Caco-2 (cell line): ENCODE results near the gene EXOSC5. TPM values are rescaled to one million over a fixed set of nuclear protein-coding genes. Genes with fewer than 3 reads are reported as not detected.

Experiments
- BruUV-seq: library from RNA; stranded (reverse); fragments of 400-500 nt; replicated peaks from 2 replicates; lab custom pipeline; 2021; lab: Mats Ljungman, UMichigan
- CTCF ChIA-PET: fragments of 300-600 bp; sonication (Branson Sonifier 250); formaldehyde crosslinking; loops from one replicate; lab custom pipeline; 2022; ENCODE audit warnings: antibody characterized with exemption; lab: Charles Lee
- POLR2A ChIA-PET: fragments of 300-600 bp; sonication (Branson Sonifier 250); formaldehyde crosslinking; loops from one replicate; lab custom pipeline; 2022; ENCODE audit warnings: antibody characterized with exemption; lab: Charles Lee
- DNase-seq, 2 experiments: peaks; one replicate each; pipeline versions ENCODE4 v3.0.0 to v3.0.0-alpha.2; 2020 to 2022
- H3K27me3 ChIP-seq: replicated peaks from 2 replicates; pipeline ENCODE4 v1.6.0; 2011; ENCODE audit warnings: low read length; ENCODE audit not compliant: control insufficient read depth, insufficient read depth
- H3K36me3 ChIP-seq: 2 replicates; pipeline ENCODE4 v1.5.1; 2011; ENCODE audit warnings: low read length; ENCODE audit not compliant: control insufficient read depth, insufficient read depth
- H3K4me1 ChIP-seq: fragments of 250-450 bp; sonication (Bioruptor Pico); 2 replicates; pipeline ENCODE4 v1.5.1; 2020; ENCODE audit warnings: mild to moderate bottlenecking
- H3K4me3 ChIP-seq: 2 replicates; pipeline ENCODE4 v1.5.1; 2011; ENCODE audit warnings: low read depth, mild to moderate bottlenecking, control low read depth, low read length
- H3K9me3 ChIP-seq: fragments of 250-450 bp; sonication (Bioruptor Pico); 2 replicates; pipeline ENCODE4 v1.5.1; 2020; ENCODE audit warnings: mild to moderate bottlenecking, moderate library complexity
- H3K27ac Mint-ChIP-seq: one replicate; pipeline ENCODE4 v1.8.0; 2022; ENCODE audit warnings: mixed read lengths; ENCODE audit not compliant: unreplicated experiment
- H3K27me3 Mint-ChIP-seq: one replicate; pipeline ENCODE4 v1.8.0; 2022; ENCODE audit warnings: mixed read lengths; ENCODE audit not compliant: insufficient read depth, unreplicated experiment
- H3K36me3 Mint-ChIP-seq: one replicate; pipeline ENCODE4 v1.8.0; 2022; ENCODE audit warnings: mild to moderate bottlenecking, mixed read lengths; ENCODE audit not compliant: insufficient read depth, unreplicated experiment
- H3K4me1 Mint-ChIP-seq: one replicate; pipeline ENCODE4 v1.8.0; 2022; ENCODE audit warnings: low read depth, mixed read lengths; ENCODE audit not compliant: unreplicated experiment
- H3K4me3 Mint-ChIP-seq: one replicate; pipeline ENCODE4 v1.8.0; 2022; ENCODE audit warnings: mild to moderate bottlenecking, moderate library complexity, mixed read lengths; ENCODE audit not compliant: unreplicated experiment
- H3K9me3 Mint-ChIP-seq: one replicate; pipeline ENCODE4 v1.8.0; 2022; ENCODE audit warnings: mixed read lengths; ENCODE audit not compliant: unreplicated experiment
- CTCF ChIP-seq, 2 experiments: fragments of 200-600 bp in 1 of 2; IDR thresholded peaks; 1 replicate in 1 of 2; 2 replicates in 1 of 2; pipeline versions ENCODE4 v1.5.1 to v1.8.0; 2011 to 2022; ENCODE audit warnings: antibody characterized with exemption in 1 of 2, control low read depth in 1 of 2, inconsistent platforms in 1 of 2, low read depth in 1 of 2, low read length in 1 of 2, mild to moderate bottlenecking in 1 of 2, moderate library complexity in 1 of 2; ENCODE audit not compliant: insufficient read depth in 1 of 2, severe bottlenecking in 1 of 2, unreplicated experiment in 1 of 2
- intact Hi-C: fragments of 100-400 bp; cut with micrococcal nuclease; formaldehyde crosslinking; loops from one replicate; pipeline ENCODE4 v1.10.0; 2022; ENCODE audit not compliant: unreplicated experiment
- total RNA-seq: library from RNA; stranded (reverse); gene quantifications from 2 replicates; pipeline ENCODE4 v1.2.3, GENCODE V29; 2022

The EXOSC5 gene
- total RNA-seq, 1 experiment from 2014 or later = 36.6 TPM

- no peaks in the 10 kb centered on the region for H3K9me3 Mint-ChIP-seq
- no TSS peak for BruUV-seq
- no peaks in the 10 kb centered on the region for H3K9me3 ChIP-seq
- TF ChIP-seq CTCF (IDR thresholded peaks at IDR 0.05; ENCODE audit: insufficient read depth in 1 of 2, low read depth in 1 of 2, low read length in 1 of 2, severe bottlenecking in 1 of 2, unreplicated experiment in 1 of 2) = no peak
- H3K4me3 ChIP-seq = no peak overlapping the region
- no peak overlapping the region for H3K4me3 Mint-ChIP-seq
- ChIA-PET POLR2A (no interaction called here), CTCF (no interaction called here)
- no peaks in the 10 kb centered on the region for H3K4me1 Mint-ChIP-seq
- intact Hi-C loops = loop anchor here (10.0 kb wide), 1 partner anchor 221 kb away; no protein-coding TSS in a partner anchor
- no peaks in the 10 kb centered on the region for H3K27me3 ChIP-seq
- peaks cover 13% of the 10 kb centered on the region for H3K36me3 Mint-ChIP-seq
- no peaks in the 10 kb centered on the region for H3K4me1 ChIP-seq
- DNase-seq = no peak
- no peaks in the 10 kb centered on the region for H3K27me3 Mint-ChIP-seq
- no peaks in the 10 kb centered on the region for H3K36me3 ChIP-seq
- H3K27ac Mint-ChIP-seq = no peak overlapping the region
These were observed 53.0 kb downstream of the EXOSC5 start for GRCh38 chr19:41344162-41344561.

DNA sequence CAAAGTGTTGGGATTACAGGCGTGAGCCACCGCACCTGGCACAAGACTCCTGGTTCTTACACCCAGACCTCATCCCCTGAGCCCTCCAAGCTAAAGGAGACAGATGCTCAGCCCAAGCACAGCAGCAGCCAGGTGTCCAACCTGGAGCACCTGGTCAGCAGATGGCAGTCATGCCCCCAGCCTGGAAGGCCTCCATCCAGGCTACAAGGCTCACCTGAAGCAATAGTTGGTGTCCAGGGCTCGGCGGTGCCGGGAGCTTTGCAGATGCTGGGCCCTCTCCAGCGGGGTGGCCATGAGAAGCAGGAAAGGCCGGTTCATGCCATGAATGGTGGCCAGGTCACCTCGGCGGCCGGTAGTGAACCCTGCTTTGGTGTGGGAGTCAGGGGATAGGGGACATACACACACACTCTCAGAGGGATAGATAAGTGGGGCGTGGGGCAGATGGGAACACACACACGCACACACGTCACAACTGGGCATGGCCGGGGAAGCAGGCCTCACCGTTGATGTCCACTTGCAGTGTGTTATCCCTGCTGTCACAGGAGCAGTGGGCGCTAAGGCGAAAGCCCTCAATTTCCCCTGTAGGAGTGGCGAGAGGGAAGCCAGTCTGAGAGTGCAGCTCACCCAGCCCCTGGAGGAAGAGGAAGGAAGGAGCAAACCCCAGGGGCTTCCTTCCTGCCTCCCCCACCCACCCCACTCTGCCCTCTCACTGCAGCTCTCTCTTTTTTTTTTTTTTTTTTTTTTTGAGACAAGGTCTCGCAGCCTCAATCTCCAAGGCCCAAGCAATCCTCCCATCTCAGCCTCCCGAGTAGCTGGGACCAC lies 55.3 kb downstream of the EXOSC5 start:
- DNase-seq = peak; percentile 68 to 73
- Histone ChIP-seq H3K36me3 (no peaks in the 10 kb centered on the region), H3K4me1 (no peaks in the 10 kb centered on the region), H3K9me3 (no peaks in the 10 kb centered on the region), H3K27me3 (no peaks in the 10 kb centered on the region), H3K4me3 (no peak overlapping the region)
- ChIA-PET POLR2A (no interaction called here), CTCF (interaction anchor here (0.5 to 1.8 kb wide), 17 partner anchors 11 to 679 kb away, joined by 3 to 19 read pairs (median 4); partner anchors contain the start of genes B3GNT8, B9D2 and DMAC2)
- Mint-ChIP-seq H3K27ac (no peak overlapping the region), H3K4me3 (no peak overlapping the region), H3K4me1 (no peaks in the 10 kb centered on the region), H3K9me3 (no peaks in the 10 kb centered on the region), H3K36me3 (peaks cover 12% of the 10 kb centered on the region), H3K27me3 (no peaks in the 10 kb centered on the region)
- intact Hi-C loops = loop anchor here (1.0 to 10.0 kb wide), 3 partner anchors 10 to 223 kb away; no protein-coding TSS in a partner anchor
- peak; percentile 53 to 84 for TF ChIP-seq CTCF (IDR thresholded peaks at IDR 0.05; ENCODE audit: insufficient read depth in 1 of 2, low read depth in 1 of 2, low read length in 1 of 2, severe bottlenecking in 1 of 2, unreplicated experiment in 1 of 2)
- BruUV-seq = no TSS peak

- DNase-seq = no peak
- no peak overlapping the region for H3K4me3 ChIP-seq
- no peaks in the 10 kb centered on the region for H3K27me3 ChIP-seq
- Mint-ChIP-seq H3K9me3 (no peaks in the 10 kb centered on the region), H3K27me3 (no peaks in the 10 kb centered on the region), H3K27ac (no peak overlapping the region), H3K4me1 (no peaks in the 10 kb centered on the region), H3K4me3 (no peak overlapping the region), H3K36me3 (peaks cover 12% of the 10 kb centered on the region)
- no peaks in the 10 kb centered on the region for H3K9me3 ChIP-seq
- ChIA-PET POLR2A (no interaction called here), CTCF (interaction anchor here (0.5 kb wide), 1 partner anchor 108 kb away, joined by 4 read pairs; no protein-coding TSS in a partner anchor)
- no peak for TF ChIP-seq CTCF (IDR thresholded peaks at IDR 0.05; ENCODE audit: insufficient read depth in 1 of 2, low read depth in 1 of 2, low read length in 1 of 2, severe bottlenecking in 1 of 2, unreplicated experiment in 1 of 2)
- H3K36me3 ChIP-seq = no peaks in the 10 kb centered on the region
- BruUV-seq = no TSS peak
- no peaks in the 10 kb centered on the region for H3K4me1 ChIP-seq
- intact Hi-C loops = loop anchor here (10.0 kb wide), 1 partner anchor 225 kb away; no protein-coding TSS in a partner anchor
These were observed 57.2 kb downstream of the EXOSC5 start for GRCh38 chr19:41339936-41340335.

Other genes with a start within 250 kb of the EXOSC5 start
- gene CYP2S1, start 204.1 kb downstream of the EXOSC5 start, total RNA-seq = 56.0 and 63.0 TPM in 2 replicates
- gene AXL, start 178.1 kb downstream of the EXOSC5 start, total RNA-seq = 1.2 and 1.6 TPM in 2 replicates
- gene HNRNPUL1, start 133.0 kb downstream of the EXOSC5 start, total RNA-seq = 322 and 324 TPM in 2 replicates
- 47.1 and 47.8 TPM in 2 replicates for gene CCDC97, start 87.2 kb downstream of the EXOSC5 start, total RNA-seq
- gene TGFB1, start 43.4 kb downstream of the EXOSC5 start, total RNA-seq = 15.0 and 15.3 TPM in 2 replicates
- 3.6 and 4.0 TPM in 2 replicates for gene B9D2, start 33.2 kb downstream of the EXOSC5 start, total RNA-seq
- gene TMEM91, start 20.8 kb downstream of the EXOSC5 start, total RNA-seq = 1.4 and 2.2 TPM in 2 replicates
- 9.4 and 19.4 TPM in 2 replicates for gene BCKDHA, start 459 bp upstream of the EXOSC5 start, total RNA-seq
- gene B3GNT8, start 30.0 kb upstream of the EXOSC5 start, total RNA-seq = 3.1 and 3.7 TPM in 2 replicates
- gene DMAC2, start 42.6 kb upstream of the EXOSC5 start, total RNA-seq = 75.9 and 85.0 TPM in 2 replicates
- gene ERICH4, start 45.8 kb upstream of the EXOSC5 start, total RNA-seq = not detected in 2 replicates
- gene CEACAM21, start 178.8 kb upstream of the EXOSC5 start, total RNA-seq = not detected in 2 replicates
- not detected in 2 replicates for gene CEACAM4, start 229.7 kb upstream of the EXOSC5 start, total RNA-seq